ENCODE results near the gene SETD2. TPM values are rescaled to one million over a fixed set of nuclear protein-coding genes. Genes with fewer than 3 reads are reported as not detected.

Gene SETD2
- total RNA-seq, 1 donor from 2014 or later: 41.5 TPM

- no peak for DNase-seq
- Mint-ChIP-seq H3K4me1 (peaks cover 54% of the 10 kb centered on the region), H3K9me3 (no peaks in the 10 kb centered on the region), H3K27me3 (peaks cover 2% of the 10 kb centered on the region), H3K27ac (peak overlapping the region; percentile 84), H3K36me3 (ENCODE audit: low read depth) (peaks cover 24% of the 10 kb centered on the region), H3K4me3 (peak overlapping the region; percentile 98)
- intact Hi-C loops (cut with micrococcal nuclease): loop anchor here (2.0 to 5.0 kb wide), 4 partner anchors 29 to 305 kb away; partner anchors contain the start of genes KIF9, KLHL18 and SETD2
Observed at GRCh38 chr3:46977811-46978195, 186.1 kb downstream of the SETD2 start.

- intact Hi-C loops (cut with micrococcal nuclease): loop anchor here (1.0 to 5.0 kb wide), 3 partner anchors 17 to 186 kb away; partner anchors contain the start of gene SETD2
- Mint-ChIP-seq H3K27me3 (peaks cover 2% of the 10 kb centered on the region), H3K9me3 (no peaks in the 10 kb centered on the region), H3K27ac (peak within 1 kb of the TSS; percentile 99), H3K4me1 (peaks cover 55% of the 10 kb centered on the region), H3K4me3 (peak within 1 kb of the TSS; percentile 98), H3K36me3 (ENCODE audit: low read depth) (peaks cover 33% of the 10 kb centered on the region)
- DNase-seq: peak; percentile 98
Observed at GRCh38 chr3:46976326-46977190, 187.4 kb downstream of the SETD2 start, which contains the start of gene CCDC12. TSS of gene CCDC12 (minus strand) at chr3:46976745. CDS start at chr3:46976732, 13 bp downstream.

GRCh38 chr3:46974421-46975171 is 189.3 kb downstream of the SETD2 start:
- Mint-ChIP-seq H3K4me1 (peaks cover 62% of the 10 kb centered on the region), H3K36me3 (ENCODE audit: low read depth) (peaks cover 40% of the 10 kb centered on the region), H3K27ac (peak overlapping the region; percentile 34)

GRCh38 chr3:46972396-46972795 is 191.5 kb downstream of the SETD2 start:
- H3K9me3 Mint-ChIP-seq: no peaks in the 10 kb centered on the region
- peaks cover 2% of the 10 kb centered on the region for H3K27me3 Mint-ChIP-seq
- peak overlapping the region; percentile 55 for H3K4me3 Mint-ChIP-seq
- DNase-seq: no peak
- H3K27ac Mint-ChIP-seq: peak overlapping the region; percentile 77
- H3K4me1 Mint-ChIP-seq: peaks cover 68% of the 10 kb centered on the region
- intact Hi-C loops (cut with micrococcal nuclease): loop anchor here (1.0 to 5.0 kb wide), 2 partner anchors 13 to 40 kb away; no protein-coding TSS in a partner anchor
- peaks cover 40% of the 10 kb centered on the region for H3K36me3 Mint-ChIP-seq (ENCODE audit: low read depth)

More at GRCh38 chr3:46974421-46975171, 189.3 kb downstream of the SETD2 start:
- intact Hi-C loops (cut with micrococcal nuclease): loop anchor here (5.0 kb wide), 3 partner anchors 42 to 188 kb away; partner anchors contain the start of gene SETD2
- DNase-seq: no peak
- Mint-ChIP-seq H3K9me3 (no peaks in the 10 kb centered on the region), H3K27me3 (peaks cover 2% of the 10 kb centered on the region), H3K4me3 (peak overlapping the region; percentile 98)

- Mint-ChIP-seq H3K9me3 (no peaks in the 10 kb centered on the region), H3K36me3 (ENCODE audit: low read depth) (peaks cover 43% of the 10 kb centered on the region), H3K4me1 (peaks cover 74% of the 10 kb centered on the region), H3K4me3 (peak overlapping the region; percentile 80), H3K27ac (peak overlapping the region; percentile 77), H3K27me3 (peaks cover 2% of the 10 kb centered on the region)
- peak; percentile 75 for DNase-seq
- intact Hi-C loops (cut with micrococcal nuclease): loop anchor here (1.0 to 5.0 kb wide), 2 partner anchors 12 to 39 kb away; no protein-coding TSS in a partner anchor
Observed at GRCh38 chr3:46971742-46972141, 192.2 kb downstream of the SETD2 start.

- intact Hi-C loops (cut with micrococcal nuclease): loop anchor here (5.0 kb wide), 1 partner anchor 39 kb away; no protein-coding TSS in a partner anchor
- H3K27ac Mint-ChIP-seq: peak overlapping the region; percentile 77
- no peak for DNase-seq
- H3K36me3 Mint-ChIP-seq (ENCODE audit: low read depth): peaks cover 42% of the 10 kb centered on the region
- H3K27me3 Mint-ChIP-seq: no peaks in the 10 kb centered on the region
- peaks cover 73% of the 10 kb centered on the region for H3K4me1 Mint-ChIP-seq
- H3K9me3 Mint-ChIP-seq: no peaks in the 10 kb centered on the region
- H3K4me3 Mint-ChIP-seq: peak overlapping the region; percentile 80
Observed at GRCh38 chr3:46971151-46971550, 192.8 kb downstream of the SETD2 start.

GRCh38 chr3:46970391-46971091 is 193.4 kb downstream of the SETD2 start:
- DNase-seq: no peak
- H3K9me3 Mint-ChIP-seq: no peaks in the 10 kb centered on the region
- H3K4me3 Mint-ChIP-seq: no peak overlapping the region
- no peaks in the 10 kb centered on the region for H3K27me3 Mint-ChIP-seq
- intact Hi-C loops (cut with micrococcal nuclease): loop anchor here (5.0 kb wide), 1 partner anchor 38 kb away; no protein-coding TSS in a partner anchor
- H3K36me3 Mint-ChIP-seq (ENCODE audit: low read depth): peaks cover 43% of the 10 kb centered on the region
- H3K4me1 Mint-ChIP-seq: peaks cover 77% of the 10 kb centered on the region
- H3K27ac Mint-ChIP-seq: peak overlapping the region; percentile 77

- DNase-seq: no peak
- Mint-ChIP-seq H3K4me1 (peaks cover 70% of the 10 kb centered on the region), H3K27me3 (no peaks in the 10 kb centered on the region), H3K9me3 (no peaks in the 10 kb centered on the region), H3K27ac (no peak overlapping the region), H3K4me3 (no peak overlapping the region), H3K36me3 (ENCODE audit: low read depth) (peaks cover 37% of the 10 kb centered on the region)
- intact Hi-C loops (cut with micrococcal nuclease): no loop called here
Observed at GRCh38 chr3:46968783-46969428, 195.0 kb downstream of the SETD2 start.

GRCh38 chr3:46966811-46967210 is 197.1 kb downstream of the SETD2 start:
- Mint-ChIP-seq H3K27ac (peak overlapping the region; percentile 78), H3K9me3 (no peaks in the 10 kb centered on the region), H3K27me3 (no peaks in the 10 kb centered on the region), H3K4me3 (no peak overlapping the region), H3K36me3 (ENCODE audit: low read depth) (peaks cover 37% of the 10 kb centered on the region), H3K4me1 (peaks cover 61% of the 10 kb centered on the region)
- no peak for DNase-seq
- intact Hi-C loops (cut with micrococcal nuclease): no loop called here

Other genes starting within 250 kb of the SETD2 start
- gene CCDC12, start 187.4 kb downstream of the SETD2 start, total RNA-seq: 55.3 and 66.2 TPM in 2 replicates
- gene NBEAL2, start 184.4 kb downstream of the SETD2 start, total RNA-seq: 115 and 119 TPM in 2 replicates
- gene KIF9, start 118.7 kb upstream of the SETD2 start, total RNA-seq: 3.0 and 3.6 TPM in 2 replicates
- 47.0 and 49.3 TPM in 2 replicates for gene KLHL18, start 118.8 kb upstream of the SETD2 start, total RNA-seq
- 34.1 and 34.6 TPM in 2 replicates for gene PTPN23, start 216.9 kb upstream of the SETD2 start, total RNA-seq